Psoas muscle (tissue), 8 donors: ENCODE measurements around the gene DDX23. TPM values are rescaled to one million over a fixed set of nuclear protein-coding genes. Genes with fewer than 3 reads are reported as not detected.

Experiments
- ATAC-seq, 4 donors: fragments of 200-7000 bp; cut with Tn5 transposase; one replicate each; pipeline ENCODE4 v1.9.1; 2020; ENCODE audit warnings: moderate library complexity in 3 of 4, mild to moderate bottlenecking in 2 of 4
- DNase-seq, 2 donors: peaks; one replicate each; pipeline ENCODE4 v3.0.0-alpha.2; 2020
- H3K27ac ChIP-seq: fragments of 200-600 bp; one replicate; pipeline ENCODE4 v1.8.0; 2022
- H3K27me3 ChIP-seq, 3 donors: fragments of 200-600 bp in 1 of 3; one replicate each; pipeline versions ENCODE4 v1.6.1 to v1.8.0; 2013 to 2022; ENCODE audit warnings: low read length in 2 of 3, mild to moderate bottlenecking in 2 of 3, moderate library complexity in 1 of 3; ENCODE audit not compliant: insufficient read depth in 3 of 3
- H3K36me3 ChIP-seq, 2 donors: fragments of 200-600 bp in 1 of 2; one replicate each; pipeline versions ENCODE4 v1.6.1 to v1.8.0; 2013 to 2022; ENCODE audit warnings: low read depth in 1 of 2, mild to moderate bottlenecking in 1 of 2, moderate library complexity in 1 of 2; ENCODE audit not compliant: insufficient read depth in 1 of 2
- H3K4me1 ChIP-seq: fragments of 200-600 bp; one replicate; pipeline ENCODE4 v1.8.0; 2022
- H3K4me3 ChIP-seq: fragments of 200-600 bp; one replicate; pipeline ENCODE4 v1.8.0; 2022; ENCODE audit warnings: mild to moderate bottlenecking
- H3K9me3 ChIP-seq: fragments of 200-600 bp; one replicate; pipeline ENCODE4 v1.8.0; 2022
- CTCF ChIP-seq: fragments of 200-600 bp; IDR thresholded peaks from one replicate; pipeline ENCODE4 v1.8.0; 2022; ENCODE audit warnings: antibody characterized with exemption
- WGBS, 3 donors: extraction: QIAGEN DNeasy Blood & Tissue Kit; methylation state at CpG; one replicate each; pipeline versions ENCODE4 v1.1.6 to v1.1.7; 2013; 5-methylcytosine and 5-hydroxymethylcytosine counted together
- intact Hi-C, 2 donors: fragments of 100-400 bp; cut with DNase I; formaldehyde crosslinking; loops; one replicate each; pipeline versions ENCODE4 v1.11.0 to v1.14.2; 2022
- polyA plus RNA-seq, 3 donors: library from polyadenylated mRNA; stranded (reverse); fragments of 200-250 nt; gene quantifications; one replicate each; pipeline ENCODE4 v1.2.3, GENCODE V29; 2013
- total RNA-seq, 4 donors: library from RNA; stranded (reverse); fragmentation: NEBNext Ultra II Directional in 2 of 4; extraction: Animal tissue kit (Norgen Biotek cat#: 25700) in 2 of 4; gene quantifications; one replicate each; pipeline versions ENCODE4 v1.2.1 to v1.2.4, GENCODE V29; 2021 to 2023
- donor health status: healthy with polysubstance abuse.
- donor health status: DM: no; HTN: no; CAD: no; lungs with moderate emphysema.
- donor health status: Bipolar disorder and iron deficiency.
- donor health status: healthy.
- donor health status: DM: yes; HTN: yes; CAD: no.
- donor health status: DM: no; HTN: no; CAD: no.
- donor health status: DM: no; HTN: no; CAD: no.
- donor health status: DM: yes; HTN: yes; CAD: no.

The DDX23 gene
- total and polyA plus RNA-seq, 7 donors = 38.5 to 92.8 (median 62.3) TPM

- H3K4me1 ChIP-seq = peaks cover 7% of the 10 kb centered on the region
- no peak overlapping the region for H3K27ac ChIP-seq
- WGBS, 3 donors = 50 to 66% (median 51%) methylated on average over 5 of the region's 5 CpGs
- intact Hi-C loops = no loop called here
- no peak overlapping the region for H3K4me3 ChIP-seq
- ATAC-seq = no peak
- no peaks in the 10 kb centered on the region for H3K9me3 ChIP-seq
- no peaks in the 10 kb centered on the region for H3K27me3 ChIP-seq
- TF ChIP-seq CTCF = no peak
- H3K36me3 ChIP-seq = no peaks in the 10 kb centered on the region
- DNase-seq = no peak
Observed at GRCh38 chr12:48811437-48812090, 40.4 kb downstream of the DDX23 start.

GRCh38 chr12:48810903-48811431 is 41.0 kb downstream of the DDX23 start:
- WGBS, 3 donors = 57 to 64% (median 63%) methylated on average over 5 of the region's 5 CpGs
- H3K27me3 ChIP-seq = no peaks in the 10 kb centered on the region
- no peak for ATAC-seq
- peaks cover 5% of the 10 kb centered on the region for H3K4me1 ChIP-seq
- H3K9me3 ChIP-seq = no peaks in the 10 kb centered on the region
- H3K36me3 ChIP-seq = no peaks in the 10 kb centered on the region
- no peak overlapping the region for H3K27ac ChIP-seq
- TF ChIP-seq CTCF = no peak
- intact Hi-C loops = no loop called here
- no peak for DNase-seq
- H3K4me3 ChIP-seq = no peak overlapping the region

GRCh38 chr12:48807981-48808380 is 44.0 kb downstream of the DDX23 start:
- Histone ChIP-seq H3K27ac (no peak overlapping the region), H3K36me3 (no peaks in the 10 kb centered on the region), H3K4me3 (no peak overlapping the region), H3K27me3 (no peaks in the 10 kb centered on the region), H3K4me1 (no peaks in the 10 kb centered on the region), H3K9me3 (no peaks in the 10 kb centered on the region)
- WGBS, 3 donors = 86 to 95% (median 92%) methylated on average over 3 of the region's 3 CpGs
- intact Hi-C loops = no loop called here
- DNase-seq (no peak), ATAC-seq (no peak)
- TF ChIP-seq CTCF = no peak

GRCh38 chr12:48803675-48804074 is 48.3 kb downstream of the DDX23 start:
- TF ChIP-seq CTCF = no peak
- Histone ChIP-seq H3K9me3 (no peaks in the 10 kb centered on the region), H3K27ac (no peak overlapping the region), H3K27me3 (no peaks in the 10 kb centered on the region), H3K4me1 (no peaks in the 10 kb centered on the region), H3K36me3 (no peaks in the 10 kb centered on the region), H3K4me3 (no peak overlapping the region)
- ATAC-seq = no peak
- whole genome bisulfite sequencing, 3 donors = 64 to 74% (median 70%) methylated on average over 1 of the region's 1 CpG
- DNase-seq = no peak
- intact Hi-C loops = no loop called here

- Histone ChIP-seq H3K27ac (no peak overlapping the region), H3K36me3 (no peaks in the 10 kb centered on the region), H3K4me3 (no peak overlapping the region), H3K27me3 (no peaks in the 10 kb centered on the region), H3K4me1 (no peaks in the 10 kb centered on the region), H3K9me3 (no peaks in the 10 kb centered on the region)
- ATAC-seq (no peak), DNase-seq (no peak)
- TF ChIP-seq CTCF = no peak
- 75 to 76% (median 75%) methylated on average over 14 of the region's 14 CpGs for WGBS, 3 donors
- intact Hi-C loops = no loop called here
Observed at GRCh38 chr12:48800971-48801370, 51.0 kb downstream of the DDX23 start.
